Activated naive CD8-positive, alpha-beta T cell treated with anti-CD3 and anti-CD28 coated beads for 36 hours (primary cell): ENCODE results near the gene MTA3. TPM values are rescaled to one million over a fixed set of nuclear protein-coding genes. Genes with fewer than 3 reads are reported as not detected.
A peak's percentile ranks its signal among the peaks of the same experiment; 100 is the strongest.

Source experiments
- DNase-seq: peaks from one replicate; pipeline ENCODE4 v3.0.0; 2021
- H3K27ac Mint-ChIP-seq: one replicate; pipeline ENCODE4 v1.8.0; 2022; ENCODE audit warnings: mild to moderate bottlenecking, moderate library complexity, mixed read lengths
- H3K27me3 Mint-ChIP-seq: one replicate; pipeline ENCODE4 v1.8.0; 2022; ENCODE audit warnings: mild to moderate bottlenecking, mixed read lengths
- H3K36me3 Mint-ChIP-seq: one replicate; pipeline ENCODE4 v1.8.0; 2021; ENCODE audit warnings: mild to moderate bottlenecking, mixed read lengths
- H3K4me1 Mint-ChIP-seq: one replicate; pipeline ENCODE4 v1.8.0; 2021; ENCODE audit warnings: mixed read lengths
- H3K4me3 Mint-ChIP-seq: one replicate; pipeline ENCODE4 v1.8.0; 2022; ENCODE audit warnings: mild to moderate bottlenecking, moderate library complexity, mixed read lengths
- H3K9me3 Mint-ChIP-seq: one replicate; pipeline ENCODE4 v1.8.0; 2022; ENCODE audit warnings: mixed read lengths
- total RNA-seq, 2 experiments: library from RNA; stranded (reverse); gene quantifications; one replicate each; pipeline ENCODE4 v1.2.3, GENCODE V29; 2021

The MTA3 gene
- total RNA-seq: 10 to 100 TPM; 32.0 to 34.7 TPM

DNA sequence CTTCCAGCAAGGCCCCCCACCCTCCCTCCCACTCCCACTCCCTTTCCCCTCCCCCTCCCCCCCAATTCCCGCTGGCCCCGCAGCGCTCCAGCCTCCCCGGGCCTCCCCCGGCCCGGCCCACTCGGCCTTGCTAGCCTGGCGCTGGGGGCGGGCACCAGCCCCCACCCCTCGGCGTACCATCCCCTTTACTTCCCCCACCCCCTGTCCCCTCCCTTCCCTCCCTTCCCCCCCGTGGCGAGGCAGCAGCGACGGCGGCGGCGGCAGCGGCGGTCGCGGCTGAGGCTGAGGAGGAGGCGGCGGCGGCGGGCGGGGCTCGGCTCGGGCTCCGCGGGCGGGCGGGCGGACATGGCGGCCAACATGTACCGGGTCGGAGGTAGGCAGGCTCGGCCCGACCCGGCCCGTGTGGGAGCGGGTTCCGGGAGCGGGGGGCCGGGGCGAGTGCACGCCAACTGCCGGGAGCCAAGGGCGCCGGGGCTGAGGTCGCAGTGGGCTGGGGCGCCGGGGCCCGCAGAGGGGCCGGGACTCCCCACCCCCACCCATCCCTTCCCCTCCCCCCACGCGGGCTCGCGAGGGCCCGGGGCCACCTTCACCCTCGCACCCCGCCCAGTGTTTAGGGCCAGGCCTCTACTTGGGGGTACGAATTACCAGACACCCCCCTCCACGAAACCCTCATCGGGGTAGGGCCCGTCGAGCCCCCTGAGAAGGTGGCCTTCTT, at the start of gene MTA3:
TSS of gene MTA3 (plus strand) at position 232 of the 715 bp plus-strand sequence. CDS start at position 346, 114 bp downstream.
- DNase-seq: peak; percentile 72
- Mint-ChIP-seq H3K36me3 (peaks cover 11% of the 10 kb centered on the region), H3K9me3 (no peaks in the 10 kb centered on the region), H3K27ac (peak within 1 kb of the TSS; percentile 85), H3K4me3 (peak within 1 kb of the TSS; percentile 93), H3K27me3 (no peaks in the 10 kb centered on the region), H3K4me1 (peaks cover 30% of the 10 kb centered on the region)

DNA sequence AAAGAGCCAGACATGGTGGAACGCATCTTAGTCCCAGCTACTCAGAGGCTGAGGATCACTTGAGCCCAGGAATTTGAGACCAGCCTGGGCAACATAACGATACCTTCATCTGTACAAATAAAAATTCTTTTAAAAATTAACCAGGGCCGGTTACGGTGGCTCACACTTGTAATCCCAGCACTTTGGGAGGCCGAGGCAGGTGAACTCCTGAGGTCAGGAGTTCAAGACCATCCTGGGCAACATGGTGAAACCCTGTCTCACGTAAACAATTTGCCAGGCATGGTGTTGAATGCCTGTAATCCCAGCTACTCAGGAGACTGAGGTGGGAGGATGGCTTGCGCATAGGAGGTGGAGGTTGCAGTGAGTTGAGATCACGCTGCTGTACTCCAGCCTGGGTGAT, 48.8 kb upstream of the MTA3 start:
- DNase-seq: no peak
- Mint-ChIP-seq H3K9me3 (no peaks in the 10 kb centered on the region), H3K36me3 (no peaks in the 10 kb centered on the region), H3K27ac (no peak overlapping the region), H3K27me3 (no peaks in the 10 kb centered on the region), H3K4me3 (no peak overlapping the region), H3K4me1 (peaks cover 5% of the 10 kb centered on the region)

DNA sequence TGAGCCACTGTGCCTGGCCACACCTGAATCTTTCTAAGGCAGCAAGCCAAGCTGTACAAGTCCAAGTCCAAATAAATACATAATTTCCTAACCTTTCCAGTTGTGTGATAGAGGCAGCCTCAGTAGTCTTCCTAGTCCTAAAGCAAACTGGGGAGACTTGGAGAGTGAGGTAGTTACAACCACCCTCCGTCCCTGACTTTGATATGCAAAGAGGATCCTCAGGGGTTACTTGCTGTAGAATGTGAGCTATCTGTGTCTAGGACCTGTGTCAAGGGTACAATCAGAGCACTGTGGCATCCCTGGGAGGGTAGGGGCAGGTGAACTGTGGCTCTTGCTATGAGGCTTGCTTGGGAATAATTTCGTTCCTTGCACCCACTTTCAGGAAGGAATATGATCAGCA, 46.4 kb upstream of the MTA3 start:
- Mint-ChIP-seq H3K4me3 (no peak overlapping the region), H3K27me3 (no peaks in the 10 kb centered on the region), H3K4me1 (peaks cover 5% of the 10 kb centered on the region), H3K9me3 (no peaks in the 10 kb centered on the region), H3K27ac (no peak overlapping the region), H3K36me3 (no peaks in the 10 kb centered on the region)
- DNase-seq: no peak

DNA sequence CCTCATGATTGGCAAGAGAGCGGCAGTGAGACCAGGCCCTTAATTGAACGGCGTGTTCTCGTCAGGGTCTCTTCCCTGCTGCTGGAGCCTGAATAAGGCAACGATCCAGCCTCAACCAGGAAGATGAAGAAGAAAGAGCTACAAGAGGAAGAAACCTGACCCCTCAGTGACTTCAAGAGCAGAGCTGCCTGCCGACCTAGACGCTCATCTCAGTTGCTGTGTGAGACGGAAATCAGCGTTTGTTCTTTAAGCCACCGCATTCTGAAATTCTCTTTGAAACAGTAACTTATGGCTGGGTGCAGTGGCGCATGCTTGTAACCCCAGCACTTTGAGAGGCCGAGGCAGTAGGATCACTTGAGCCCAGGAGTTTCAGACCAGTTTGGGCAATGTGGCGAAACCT, 45.1 kb upstream of the MTA3 start:
- Mint-ChIP-seq H3K4me1 (peaks cover 5% of the 10 kb centered on the region), H3K36me3 (no peaks in the 10 kb centered on the region), H3K4me3 (no peak overlapping the region), H3K9me3 (no peaks in the 10 kb centered on the region), H3K27ac (no peak overlapping the region), H3K27me3 (no peaks in the 10 kb centered on the region)
- DNase-seq: no peak

DNA sequence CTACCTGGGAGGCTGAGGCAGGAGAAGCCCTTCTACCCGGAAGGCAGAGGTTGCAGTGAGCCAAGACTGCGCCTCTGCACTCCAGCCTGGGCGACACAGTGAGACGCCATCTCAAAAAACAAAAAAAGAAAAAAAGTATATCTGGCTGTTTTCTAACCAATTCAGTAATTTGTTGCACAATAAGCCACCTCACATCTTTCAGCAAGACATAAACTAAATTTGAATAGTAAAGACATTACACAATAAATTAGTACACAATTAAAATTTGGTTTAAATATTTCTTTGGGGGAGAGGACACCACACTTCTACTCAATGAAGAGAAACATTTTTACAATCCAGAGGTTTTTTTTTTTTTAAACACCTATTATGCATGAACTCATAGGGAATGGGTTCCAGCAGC, 36.0 kb upstream of the MTA3 start:
- H3K36me3 Mint-ChIP-seq: no peaks in the 10 kb centered on the region
- no peak overlapping the region for H3K4me3 Mint-ChIP-seq
- H3K4me1 Mint-ChIP-seq: no peaks in the 10 kb centered on the region
- H3K27ac Mint-ChIP-seq: no peak overlapping the region
- no peaks in the 10 kb centered on the region for H3K9me3 Mint-ChIP-seq
- no peaks in the 10 kb centered on the region for H3K27me3 Mint-ChIP-seq
- DNase-seq: no peak

DNA sequence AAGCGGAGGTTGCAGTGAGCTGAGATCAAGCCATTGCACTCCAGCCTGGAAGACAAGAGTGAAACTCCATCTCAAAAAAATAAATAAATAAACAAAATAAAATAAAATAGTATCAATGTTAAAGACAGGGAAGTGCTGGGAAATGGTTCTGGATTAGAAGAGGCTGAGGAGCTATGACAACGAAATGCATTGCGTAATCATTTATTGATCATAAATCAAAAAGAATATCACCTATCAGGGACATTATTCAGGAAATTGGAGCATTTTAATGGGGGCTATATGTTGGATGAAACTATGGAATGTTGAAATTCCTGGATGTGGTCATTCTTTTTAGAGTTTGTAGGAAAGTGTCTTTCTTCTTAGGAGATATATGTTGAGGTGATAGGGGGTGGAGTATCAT, 30.9 kb upstream of the MTA3 start:
- no peaks in the 10 kb centered on the region for H3K4me1 Mint-ChIP-seq
- H3K27ac Mint-ChIP-seq: no peak overlapping the region
- no peak overlapping the region for H3K4me3 Mint-ChIP-seq
- H3K36me3 Mint-ChIP-seq: peaks cover 3% of the 10 kb centered on the region
- no peak for DNase-seq
- H3K27me3 Mint-ChIP-seq: no peaks in the 10 kb centered on the region
- peaks cover 3% of the 10 kb centered on the region for H3K9me3 Mint-ChIP-seq

DNA sequence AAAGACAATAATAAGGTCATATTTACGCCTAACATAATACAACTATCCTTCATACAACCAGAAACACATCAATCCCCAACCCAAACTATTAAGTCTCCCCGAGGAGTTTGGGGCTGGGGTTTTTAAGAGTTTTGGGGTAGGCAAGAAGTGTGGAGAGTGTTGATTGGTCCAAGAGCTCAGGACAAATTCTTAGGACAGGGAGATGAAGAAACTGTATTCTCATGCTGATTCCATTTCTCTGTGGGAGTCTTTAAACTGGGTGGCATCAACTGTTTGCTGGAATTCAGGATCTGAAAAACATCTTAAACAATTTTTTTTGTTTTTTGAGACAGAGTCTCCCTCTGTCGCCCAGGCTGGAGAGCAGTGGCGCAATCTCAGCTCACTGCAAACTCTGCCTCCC, 25.6 kb upstream of the MTA3 start:
- Mint-ChIP-seq H3K27ac (no peak overlapping the region), H3K4me3 (no peak overlapping the region), H3K9me3 (peaks cover 3% of the 10 kb centered on the region), H3K36me3 (peaks cover 3% of the 10 kb centered on the region), H3K4me1 (peaks cover 4% of the 10 kb centered on the region), H3K27me3 (no peaks in the 10 kb centered on the region)
- no peak for DNase-seq

DNA sequence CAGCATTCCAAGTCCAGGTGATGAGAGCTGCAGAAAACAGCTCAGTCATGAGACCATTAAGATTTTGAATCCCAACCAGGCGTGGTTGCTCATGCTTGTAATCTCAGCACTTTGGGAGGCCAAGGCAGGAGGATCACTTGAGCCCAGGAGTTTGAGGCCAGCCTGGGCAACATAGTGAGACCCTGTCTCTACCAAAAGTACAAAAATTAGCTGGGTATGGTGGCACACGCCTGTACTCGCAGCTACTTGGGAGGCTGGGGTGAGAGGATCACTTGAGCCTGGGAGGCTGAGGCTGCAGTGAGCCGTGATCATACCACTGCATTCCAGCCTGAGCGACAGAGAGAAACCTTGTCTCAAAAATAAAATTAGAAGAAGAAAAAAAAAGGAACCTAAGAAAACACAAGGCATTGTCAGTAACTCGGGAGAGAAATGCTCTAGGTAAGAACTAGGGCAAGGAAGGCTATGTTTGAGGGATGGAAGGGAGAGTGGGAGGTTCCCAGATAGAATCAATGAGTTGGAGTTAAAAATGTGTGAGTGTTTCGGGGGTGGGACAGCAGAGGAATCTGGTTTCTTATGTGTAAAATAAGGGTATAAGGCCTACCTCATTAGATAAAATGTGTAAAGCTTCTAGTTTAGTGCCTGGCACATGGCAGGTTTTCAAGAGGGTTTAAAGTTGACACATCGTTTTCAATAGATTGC, 23.3 kb upstream of the MTA3 start:
- Mint-ChIP-seq H3K4me3 (no peak overlapping the region), H3K36me3 (no peaks in the 10 kb centered on the region), H3K27me3 (no peaks in the 10 kb centered on the region), H3K9me3 (no peaks in the 10 kb centered on the region), H3K4me1 (peaks cover 4% of the 10 kb centered on the region), H3K27ac (no peak overlapping the region)
- no peak for DNase-seq

DNA sequence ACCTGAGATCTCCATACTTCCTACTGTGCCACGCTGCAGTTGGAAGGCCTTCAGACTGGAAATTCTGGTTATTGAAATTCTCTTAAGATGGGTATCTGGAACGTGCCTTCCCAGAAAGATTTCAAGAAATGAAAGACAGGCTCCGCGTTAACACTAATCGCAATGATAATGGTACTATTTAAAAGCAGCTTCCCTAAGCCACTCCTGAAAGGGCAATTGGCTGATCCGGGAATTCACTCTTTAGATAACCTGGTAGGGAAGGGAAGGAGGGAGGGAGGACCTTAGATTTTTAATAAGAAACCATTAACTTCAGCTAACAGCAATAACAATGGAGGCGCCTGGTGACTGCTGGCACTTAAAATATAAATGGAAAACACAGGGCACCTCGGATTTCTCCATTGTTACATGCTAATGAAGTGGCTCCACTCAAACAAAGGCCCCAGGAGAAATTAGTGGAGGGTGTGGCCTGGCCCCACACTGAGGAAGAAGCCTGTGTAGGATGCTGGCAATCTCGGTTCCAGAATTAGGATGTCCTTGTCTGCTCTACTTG, 22.5 kb upstream of the MTA3 start:
- H3K36me3 Mint-ChIP-seq: no peaks in the 10 kb centered on the region
- H3K9me3 Mint-ChIP-seq: no peaks in the 10 kb centered on the region
- H3K4me3 Mint-ChIP-seq: no peak overlapping the region
- no peaks in the 10 kb centered on the region for H3K27me3 Mint-ChIP-seq
- no peak overlapping the region for H3K27ac Mint-ChIP-seq
- peaks cover 4% of the 10 kb centered on the region for H3K4me1 Mint-ChIP-seq
- no peak for DNase-seq

DNA sequence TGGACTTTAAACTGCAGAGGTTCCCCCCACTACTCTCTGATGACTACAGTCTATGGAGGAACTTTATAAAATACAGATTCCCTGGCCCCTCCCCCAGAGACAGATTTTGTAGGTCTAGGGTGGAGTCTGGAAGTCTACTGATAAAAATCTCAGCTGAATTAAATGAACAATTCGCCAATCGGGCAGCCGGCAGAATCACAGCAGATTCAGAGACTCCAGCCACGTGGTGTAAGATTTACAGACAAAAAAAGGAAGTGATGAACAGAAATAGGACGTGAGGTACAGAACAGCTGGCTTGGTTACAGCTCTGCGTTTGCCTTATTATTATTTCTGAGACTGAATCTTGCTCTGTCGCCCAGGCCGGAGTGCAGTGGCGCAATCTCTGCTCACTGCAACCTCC, 21.4 kb upstream of the MTA3 start:
- no peak overlapping the region for H3K27ac Mint-ChIP-seq
- H3K4me3 Mint-ChIP-seq: no peak overlapping the region
- no peaks in the 10 kb centered on the region for H3K27me3 Mint-ChIP-seq
- H3K36me3 Mint-ChIP-seq: no peaks in the 10 kb centered on the region
- no peak for DNase-seq
- no peaks in the 10 kb centered on the region for H3K9me3 Mint-ChIP-seq
- peaks cover 4% of the 10 kb centered on the region for H3K4me1 Mint-ChIP-seq

DNA sequence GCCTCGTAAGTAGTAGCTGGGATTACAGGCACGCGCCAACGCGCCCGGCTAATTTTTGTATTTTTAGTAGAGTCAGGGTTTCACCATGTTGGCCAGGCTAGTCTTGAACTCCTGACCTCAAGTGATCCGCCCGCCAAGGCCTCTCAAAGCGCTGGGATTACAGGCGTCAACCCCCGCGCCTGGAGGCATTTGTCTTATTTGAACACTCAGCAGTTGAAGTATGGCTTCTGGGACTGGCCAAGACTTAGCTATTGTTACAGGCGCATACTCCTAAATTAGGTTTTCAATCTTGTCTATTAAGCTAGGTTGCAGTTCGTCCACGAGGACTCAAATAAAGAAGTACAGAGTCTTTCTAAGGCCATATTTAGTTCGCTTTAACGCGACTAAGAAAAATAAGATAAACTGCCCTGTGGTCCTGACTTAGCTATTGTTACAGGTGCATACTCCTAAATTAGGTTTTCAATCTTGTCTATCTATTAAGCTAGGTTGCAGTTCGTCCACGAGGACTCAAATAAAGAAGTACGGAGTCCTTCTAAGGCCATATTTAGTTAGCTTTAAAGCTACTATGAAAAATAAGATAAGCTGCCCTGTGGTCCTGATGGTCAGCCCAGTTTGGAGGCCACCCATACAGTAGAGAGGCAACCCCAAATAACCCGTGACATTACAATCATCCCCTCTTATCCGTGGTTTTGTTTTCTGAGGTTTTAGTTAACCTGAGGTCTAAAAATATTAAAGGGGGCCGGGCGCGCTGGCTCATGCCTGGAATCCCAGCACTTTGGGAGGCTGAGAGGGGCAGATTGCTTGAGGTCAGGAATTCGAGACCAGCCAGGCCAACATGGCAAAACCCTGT, 20.8 kb upstream of the MTA3 start:
- no peaks in the 10 kb centered on the region for H3K36me3 Mint-ChIP-seq
- H3K4me3 Mint-ChIP-seq: no peak overlapping the region
- no peaks in the 10 kb centered on the region for H3K27me3 Mint-ChIP-seq
- DNase-seq: no peak
- H3K9me3 Mint-ChIP-seq: no peaks in the 10 kb centered on the region
- peaks cover 4% of the 10 kb centered on the region for H3K4me1 Mint-ChIP-seq
- no peak overlapping the region for H3K27ac Mint-ChIP-seq

DNA sequence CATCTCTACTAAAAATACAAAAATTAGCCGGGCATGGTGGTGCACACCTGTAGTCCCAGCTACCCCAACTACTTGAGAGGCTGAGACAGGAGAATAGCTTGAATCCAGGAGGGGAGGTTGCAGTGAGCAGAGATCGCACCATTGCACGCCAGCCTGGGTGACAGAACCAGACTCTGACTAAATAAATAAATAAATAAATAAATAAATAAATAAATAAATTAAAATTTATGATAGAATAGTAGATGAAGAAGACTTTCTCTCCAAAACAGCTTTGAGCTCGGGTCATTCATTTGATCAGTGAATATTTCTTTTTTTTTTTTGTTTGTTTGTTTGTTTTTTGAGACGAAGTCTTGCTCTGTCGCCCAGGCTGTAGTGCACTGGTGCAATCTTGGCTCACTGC, 17.6 kb upstream of the MTA3 start:
- peaks cover 4% of the 10 kb centered on the region for H3K4me1 Mint-ChIP-seq
- no peak for DNase-seq
- H3K27ac Mint-ChIP-seq: no peak overlapping the region
- no peaks in the 10 kb centered on the region for H3K36me3 Mint-ChIP-seq
- no peak overlapping the region for H3K4me3 Mint-ChIP-seq
- no peaks in the 10 kb centered on the region for H3K27me3 Mint-ChIP-seq
- H3K9me3 Mint-ChIP-seq: no peaks in the 10 kb centered on the region

DNA sequence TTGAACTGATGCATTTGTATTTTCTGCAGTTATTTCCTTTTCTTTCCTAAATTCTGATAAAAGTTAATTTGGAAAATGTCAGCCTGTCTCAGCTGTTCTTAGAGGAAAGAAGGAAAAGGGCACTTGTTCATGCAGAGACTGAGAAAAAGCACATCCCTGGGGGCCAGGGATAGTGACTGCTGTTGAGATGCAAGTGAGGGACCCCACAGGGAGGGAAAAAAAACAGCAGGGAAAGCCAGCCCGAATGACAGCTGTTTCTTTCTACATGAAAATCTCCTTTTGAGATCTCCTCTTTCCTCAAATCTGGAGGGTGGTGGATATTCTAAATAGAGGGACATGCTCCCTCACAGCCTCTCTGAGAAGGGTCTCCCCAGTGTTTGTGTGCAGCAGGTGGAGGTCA, 14.0 kb upstream of the MTA3 start:
- Mint-ChIP-seq H3K4me3 (no peak overlapping the region), H3K27ac (no peak overlapping the region), H3K9me3 (no peaks in the 10 kb centered on the region), H3K27me3 (no peaks in the 10 kb centered on the region), H3K4me1 (no peaks in the 10 kb centered on the region), H3K36me3 (no peaks in the 10 kb centered on the region)
- DNase-seq: no peak

DNA sequence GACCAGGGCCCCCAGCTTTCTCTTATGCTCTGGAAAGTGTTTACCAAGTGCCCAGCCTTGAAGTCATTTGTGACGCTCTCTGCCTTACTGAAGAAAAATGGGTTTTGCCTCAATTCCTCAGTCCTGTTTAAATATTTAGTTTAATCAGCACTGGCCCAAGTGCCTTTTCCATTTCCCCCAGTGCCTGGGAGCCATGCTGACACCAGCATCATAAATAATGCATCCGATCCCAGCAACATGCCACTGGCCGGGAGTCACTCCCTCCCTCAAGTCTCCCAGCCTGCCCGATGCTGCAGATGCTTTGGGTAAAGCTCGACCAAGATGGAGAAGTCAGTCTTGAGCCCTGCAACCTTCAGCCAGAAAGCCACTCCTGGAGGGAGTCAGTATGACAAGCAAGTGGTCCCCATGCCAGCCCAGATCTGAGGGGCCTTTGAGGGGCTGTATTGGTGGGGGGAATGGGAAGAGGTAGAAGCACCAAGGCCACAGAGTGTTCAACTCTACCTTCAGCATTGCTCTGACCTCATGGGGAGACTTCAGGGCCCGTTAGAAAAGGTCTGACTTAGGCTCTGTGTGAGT, 12.0 kb upstream of the MTA3 start:
- DNase-seq: no peak
- no peak overlapping the region for H3K4me3 Mint-ChIP-seq
- H3K4me1 Mint-ChIP-seq: no peaks in the 10 kb centered on the region
- no peaks in the 10 kb centered on the region for H3K36me3 Mint-ChIP-seq
- no peaks in the 10 kb centered on the region for H3K27me3 Mint-ChIP-seq
- no peaks in the 10 kb centered on the region for H3K9me3 Mint-ChIP-seq
- no peak overlapping the region for H3K27ac Mint-ChIP-seq

DNA sequence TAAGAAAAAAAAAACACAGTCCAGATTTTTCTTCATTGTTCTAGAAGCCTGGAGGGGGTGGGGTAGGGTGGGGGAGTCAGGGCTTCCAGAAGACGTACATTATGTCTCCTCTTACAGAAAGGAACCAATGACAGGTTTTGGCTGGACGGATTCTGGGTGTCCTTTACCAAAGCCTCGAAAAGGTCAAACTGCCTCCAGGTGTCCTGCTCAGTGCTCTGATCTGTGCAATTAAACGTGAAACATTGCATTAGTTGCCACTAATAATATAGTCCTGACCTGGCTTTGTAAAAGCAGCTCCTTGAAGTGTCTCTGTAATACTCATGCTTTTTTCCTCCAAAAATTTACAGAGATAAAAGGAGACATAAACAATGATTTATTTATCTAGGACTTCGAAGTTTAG, 11.1 kb upstream of the MTA3 start:
- no peaks in the 10 kb centered on the region for H3K36me3 Mint-ChIP-seq
- H3K9me3 Mint-ChIP-seq: no peaks in the 10 kb centered on the region
- no peak overlapping the region for H3K4me3 Mint-ChIP-seq
- no peaks in the 10 kb centered on the region for H3K27me3 Mint-ChIP-seq
- peaks cover 5% of the 10 kb centered on the region for H3K4me1 Mint-ChIP-seq
- DNase-seq: no peak
- no peak overlapping the region for H3K27ac Mint-ChIP-seq
